SK-N-SH (cell line): Measurements from ENCODE around the gene DYNC1LI2.

Experiments
- CHD2 ChIP-seq: fragments of 150-350 bp; IDR thresholded peaks from 2 replicates; pipeline ENCODE4 v1.6.1; 2018; ENCODE audit warnings: low read length; ENCODE audit not compliant: partially characterized antibody
- CTCF ChIP-seq: fragments of 200-600 bp; sonication (generic); IDR thresholded peaks from 2 replicates; pipeline ENCODE4 v1.6.1; 2017; ENCODE audit warnings: antibody characterized with exemption, mild to moderate bottlenecking, moderate library complexity
- EP300 ChIP-seq, 2 experiments: IDR thresholded peaks; 2 replicates each; pipeline versions ENCODE4 v1.4.0 to v1.6.1; 2012; ENCODE audit warnings: borderline replicate concordance in 1 of 2, low read depth in 1 of 2, low read length in 1 of 2
- MAX ChIP-seq: IDR thresholded peaks from 2 replicates; pipeline ENCODE4 v1.4.0; 2012; ENCODE audit warnings: low read depth
- MXI1 ChIP-seq: IDR thresholded peaks from 2 replicates; pipeline ENCODE4 v1.6.1; 2012; ENCODE audit warnings: mild to moderate bottlenecking, low read depth, low read length, improper control_type of control experiment
- POLR2AphosphoS5 ChIP-seq: IDR thresholded peaks from 2 replicates; pipeline ENCODE4 v1.6.1; 2012; ENCODE audit warnings: low read depth, low read length
- RAD21 ChIP-seq: IDR thresholded peaks from 2 replicates; pipeline ENCODE4 v1.6.1; 2012; ENCODE audit warnings: mild to moderate bottlenecking, low read length
- REST ChIP-seq: IDR thresholded peaks from 2 replicates; pipeline ENCODE4 v1.6.1; 2012; ENCODE audit warnings: mild to moderate bottlenecking, low read depth, low read length, moderate library complexity
- SIN3A ChIP-seq: IDR thresholded peaks from 2 replicates; pipeline ENCODE4 v1.6.1; 2012; ENCODE audit warnings: low read depth, mild to moderate bottlenecking, low read length, moderate library complexity, borderline replicate concordance
- SMC3 ChIP-seq: IDR thresholded peaks from 2 replicates; pipeline ENCODE4 v1.6.1; 2012; ENCODE audit warnings: low read depth, low read length, improper control_type of control experiment
- TAF1 ChIP-seq: IDR thresholded peaks from 2 replicates; pipeline ENCODE4 v1.6.1; 2012; ENCODE audit warnings: low read depth, mild to moderate bottlenecking, low read length, moderate library complexity, borderline replicate concordance
- USF2 ChIP-seq: fragments of 150-350 bp; IDR thresholded peaks from 2 replicates; pipeline ENCODE4 v1.6.1; 2017; ENCODE audit warnings: antibody characterized with exemption, low read length, low read depth, borderline replicate concordance
- YY1 ChIP-seq: IDR thresholded peaks from 2 replicates; pipeline ENCODE4 v1.4.0; 2012; ENCODE audit warnings: low read depth, mild to moderate bottlenecking

GRCh38 chr16:66701026-66701425 is 50.4 kb downstream of the DYNC1LI2 start:
- no peak for TF ChIP-seq CTCF
- no peak for TF ChIP-seq SIN3A
- no peak for TF ChIP-seq REST
- TF ChIP-seq POLR2AphosphoS5, result no peak
- no peak for TF ChIP-seq MXI1
- no peak for TF ChIP-seq SMC3
- no peak for TF ChIP-seq CHD2
- TF ChIP-seq EP300 (IDR thresholded peaks at IDR 0.05; ENCODE audit: borderline replicate concordance in 1 of 2, low read depth in 1 of 2, low read length in 1 of 2), result no peak
- TF ChIP-seq YY1, result no peak
- TF ChIP-seq TAF1, result no peak
- TF ChIP-seq USF2, result no peak
- no peak for TF ChIP-seq MAX
- TF ChIP-seq RAD21, result no peak
